ENCODE results near the gene C8A.

C8A gene

GRCh38 chr1:56854521-56855099, at the start of gene C8A:
Gene C8A (plus strand): TSS chr1:56854797. CDS start chr1:56854902, 105 bp downstream.
- TF ChIP-seq, protein P1, sequence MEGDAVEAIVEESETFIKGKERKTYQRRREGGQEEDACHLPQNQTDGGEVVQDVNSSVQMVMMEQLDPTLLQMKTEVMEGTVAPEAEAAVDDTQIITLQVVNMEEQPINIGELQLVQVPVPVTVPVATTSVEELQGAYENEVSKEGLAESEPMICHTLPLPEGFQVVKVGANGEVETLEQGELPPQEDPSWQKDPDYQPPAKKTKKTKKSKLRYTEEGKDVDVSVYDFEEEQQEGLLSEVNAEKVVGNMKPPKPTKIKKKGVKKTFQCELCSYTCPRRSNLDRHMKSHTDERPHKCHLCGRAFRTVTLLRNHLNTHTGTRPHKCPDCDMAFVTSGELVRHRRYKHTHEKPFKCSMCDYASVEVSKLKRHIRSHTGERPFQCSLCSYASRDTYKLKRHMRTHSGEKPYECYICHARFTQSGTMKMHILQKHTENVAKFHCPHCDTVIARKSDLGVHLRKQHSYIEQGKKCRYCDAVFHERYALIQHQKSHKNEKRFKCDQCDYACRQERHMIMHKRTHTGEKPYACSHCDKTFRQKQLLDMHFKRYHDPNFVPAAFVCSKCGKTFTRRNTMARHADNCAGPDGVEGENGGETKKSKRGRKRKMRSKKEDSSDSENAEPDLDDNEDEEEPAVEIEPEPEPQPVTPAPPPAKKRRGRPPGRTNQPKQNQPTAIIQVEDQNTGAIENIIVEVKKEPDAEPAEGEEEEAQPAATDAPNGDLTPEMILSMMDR (conservative IDR thresholded peaks at IDR 0.05; ENCODE audit: low read depth, low read length) = no peak
- DNase-seq (ENCODE audit: low read depth) = no peak
- no peak within 1 kb of the TSS for H3K4me3 ChIP-seq (ENCODE audit: low read length)

DNA sequence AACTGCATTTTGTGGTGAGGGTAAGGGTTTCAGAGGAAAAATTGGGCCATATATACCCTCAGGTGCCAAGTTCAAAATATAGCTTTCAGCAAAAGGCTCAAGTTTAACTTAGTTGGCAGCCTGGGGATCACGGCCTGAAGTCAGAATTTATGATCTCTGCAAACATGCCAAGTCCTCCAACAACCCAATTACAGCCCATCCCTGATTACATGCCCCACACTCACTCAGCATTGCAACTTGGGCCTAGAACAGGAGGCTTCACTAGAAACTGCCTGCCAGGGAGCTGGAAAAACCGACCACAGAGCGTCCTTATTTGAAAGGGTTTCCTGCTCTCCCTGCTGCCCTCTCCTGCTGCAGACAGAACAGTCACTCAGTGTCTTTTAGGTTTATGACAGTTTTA, 47.8 kb upstream of the C8A start:
- TF ChIP-seq, protein P1 (conservative IDR thresholded peaks at IDR 0.05; ENCODE audit: low read depth, low read length) = peak; percentile 33
- no peak for DNase-seq (ENCODE audit: low read depth)
- H3K4me3 ChIP-seq (ENCODE audit: low read length) = no peak overlapping the region

- DNase-seq (ENCODE audit: low read depth) = no peak
- H3K4me3 ChIP-seq (ENCODE audit: low read length) = no peak overlapping the region
- TF ChIP-seq, protein P1 (conservative IDR thresholded peaks at IDR 0.05; ENCODE audit: low read depth, low read length) = no peak
Measured at GRCh38 chr1:56808410-56808809, 46.2 kb upstream of the C8A start.

- no peak overlapping the region for H3K4me3 ChIP-seq (ENCODE audit: low read length)
- DNase-seq (ENCODE audit: low read depth) = peak; percentile 83
- TF ChIP-seq, protein P1 (conservative IDR thresholded peaks at IDR 0.05; ENCODE audit: low read depth, low read length) = no peak
Measured at GRCh38 chr1:56811331-56811730, 43.3 kb upstream of the C8A start.

DNA sequence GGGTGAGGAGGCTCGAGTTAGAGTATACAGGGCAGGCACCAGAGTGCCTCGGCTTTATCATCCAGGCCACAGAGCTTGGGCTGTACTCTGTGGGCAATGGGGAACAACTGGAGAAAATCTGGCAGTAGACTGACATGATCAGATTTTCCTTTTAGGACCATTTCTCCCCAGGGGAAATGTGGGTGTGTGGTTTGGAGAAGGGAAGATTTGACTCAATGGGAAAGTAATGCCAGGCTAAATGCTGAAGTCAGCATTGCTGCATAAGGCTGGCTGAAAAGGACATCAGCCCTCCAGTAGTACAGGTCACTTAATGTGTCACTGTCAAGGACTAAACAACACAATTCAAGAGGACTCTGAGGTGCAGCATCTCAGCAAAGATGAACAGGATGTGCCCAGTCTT, 40.4 kb upstream of the C8A start:
- TF ChIP-seq, protein P1 (conservative IDR thresholded peaks at IDR 0.05; ENCODE audit: low read depth, low read length) = no peak
- no peak for DNase-seq (ENCODE audit: low read depth)
- no peak overlapping the region for H3K4me3 ChIP-seq (ENCODE audit: low read length)

- no peak overlapping the region for H3K4me3 ChIP-seq (ENCODE audit: low read length)
- DNase-seq (ENCODE audit: low read depth) = no peak
- TF ChIP-seq, protein P1 (conservative IDR thresholded peaks at IDR 0.05; ENCODE audit: low read depth, low read length) = no peak
Measured at GRCh38 chr1:56816264-56816663, 38.3 kb upstream of the C8A start.

DNA sequence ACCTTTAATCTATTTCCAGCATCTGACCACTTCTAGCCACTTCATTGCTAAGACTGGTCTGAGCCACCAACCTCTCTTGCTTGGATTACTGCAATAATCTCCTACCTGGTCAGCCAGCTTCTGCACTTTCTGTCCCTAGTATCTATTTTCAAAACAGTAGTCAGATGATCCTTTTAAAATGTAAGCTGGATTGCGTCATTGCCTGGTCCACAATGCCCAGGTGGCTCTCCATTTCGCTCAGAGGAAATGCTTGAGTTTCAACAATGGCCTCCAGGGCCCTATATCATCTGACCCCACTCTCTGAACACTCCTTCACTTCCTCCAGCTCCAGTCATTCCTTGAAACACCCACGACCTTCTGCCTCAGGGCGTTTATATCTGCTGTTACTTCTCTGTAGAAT, 37.7 kb upstream of the C8A start:
- H3K4me3 ChIP-seq (ENCODE audit: low read length) = no peak overlapping the region
- TF ChIP-seq, protein P1 (conservative IDR thresholded peaks at IDR 0.05; ENCODE audit: low read depth, low read length) = no peak
- no peak for DNase-seq (ENCODE audit: low read depth)
